ENCODE results near the gene RHBDD2.
"Not testable (repeated sequence)": the region's sequence is repeated elsewhere in the genome, so short reads cannot be mapped to it uniquely, and the experiment has no call there.

RHBDD2 gene

DNA sequence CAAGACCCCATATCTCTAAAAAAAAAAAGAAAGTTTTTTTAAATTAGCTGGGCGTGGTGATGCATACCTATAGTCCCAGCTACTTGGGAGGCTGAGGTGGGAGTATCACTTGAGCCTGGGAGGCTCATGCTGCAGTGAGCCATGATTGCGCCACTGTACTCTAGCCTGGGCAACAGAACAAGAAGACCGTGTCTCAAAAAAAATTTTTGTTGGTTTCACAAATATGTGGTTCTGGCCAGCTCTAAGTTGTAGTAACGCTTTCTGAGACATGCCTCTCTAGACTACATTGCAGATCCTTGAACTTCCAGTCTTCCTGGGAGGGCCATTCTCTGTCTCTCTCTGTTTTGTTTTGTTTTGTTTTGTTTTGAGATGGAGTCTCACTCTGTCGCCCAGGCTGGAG lies 24.6 kb upstream of the RHBDD2 start:
- CTCF ChIA-PET: interaction anchor here (0.7 to 1.1 kb wide), 2 partner anchors 166 to 212 kb away, joined by 3 to 4 read pairs; no protein-coding TSS in a partner anchor
- DNase-seq (ENCODE audit: extremely low spot score): no peak
- POLR2A ChIA-PET: no interaction called here
- TF ChIP-seq CTCF (IDR thresholded peaks at IDR 0.05; ENCODE audit: control extremely low read depth, extremely low read depth, low read depth, missing control alignments): no peak

DNA sequence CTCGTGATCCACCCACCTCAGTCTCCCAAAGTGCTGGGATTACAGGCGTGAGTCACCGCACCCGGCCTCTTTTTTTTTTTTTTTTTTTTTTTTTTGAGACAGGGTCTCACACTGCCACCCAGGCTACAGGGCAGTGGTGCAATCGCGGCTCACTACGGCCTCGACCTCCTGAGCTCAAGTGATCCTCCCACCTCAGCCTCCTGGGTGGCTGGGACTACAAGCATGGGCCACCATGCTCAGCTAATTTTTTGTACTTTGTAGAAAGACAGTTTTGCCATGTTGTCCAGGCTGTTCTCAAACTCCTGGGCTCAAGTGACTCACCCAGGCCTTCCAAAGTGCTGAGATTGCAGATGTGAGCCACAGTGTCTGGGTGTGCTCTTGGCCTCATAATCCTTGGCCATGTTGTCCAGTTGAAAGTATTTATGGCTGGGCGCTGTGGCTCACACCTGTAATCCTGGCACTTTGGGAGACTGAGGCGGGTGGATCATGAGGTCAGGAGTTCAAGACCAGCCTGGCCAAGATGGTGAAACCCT lies 24.0 kb upstream of the RHBDD2 start:
- POLR2A ChIA-PET: not testable (repeated sequence)
- CTCF ChIA-PET: interaction anchor here (0.7 to 1.1 kb wide), 2 partner anchors 165 to 213 kb away, joined by 3 to 4 read pairs; no protein-coding TSS in a partner anchor

GRCh38 chr7:75856536-75856935 lies 22.3 kb upstream of the RHBDD2 start:
- DNase-seq (ENCODE audit: extremely low spot score): no peak
- no peak for TF ChIP-seq CTCF (IDR thresholded peaks at IDR 0.05; ENCODE audit: control extremely low read depth, extremely low read depth, low read depth, missing control alignments)
- POLR2A ChIA-PET: no interaction called here
- CTCF ChIA-PET: interaction anchor here (1.2 kb wide), 1 partner anchor 164 kb away, joined by 5 read pairs; no protein-coding TSS in a partner anchor

More for the DNA sequence above, 24.0 kb upstream of the RHBDD2 start:
- not testable (repeated sequence) for DNase-seq (ENCODE audit: extremely low spot score)

GRCh38 chr7:75858410-75858809 lies 20.4 kb upstream of the RHBDD2 start:
- TF ChIP-seq CTCF (IDR thresholded peaks at IDR 0.05; ENCODE audit: control extremely low read depth, extremely low read depth, low read depth, missing control alignments): no peak
- DNase-seq (ENCODE audit: extremely low spot score): no peak
- ChIA-PET POLR2A (no interaction called here), CTCF (no interaction called here)

DNA sequence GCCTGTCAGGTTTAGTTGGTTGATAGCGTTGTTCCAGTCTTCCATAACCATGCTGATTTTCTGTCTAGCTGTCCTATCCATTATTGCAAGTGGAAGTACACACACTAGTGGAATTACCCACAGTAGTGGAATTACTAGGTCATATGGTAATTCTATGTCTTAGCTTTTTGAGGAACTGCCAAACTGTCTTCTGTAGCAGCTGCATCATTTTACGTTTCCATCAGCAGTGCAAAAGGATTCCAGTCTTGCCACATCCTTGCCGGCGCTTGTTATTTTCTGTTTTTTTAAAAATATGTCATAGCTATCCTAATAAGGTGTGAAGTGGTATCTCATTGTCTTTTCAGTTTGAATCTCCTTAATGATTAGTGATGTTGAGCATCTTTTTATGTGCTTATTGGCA lies 17.2 kb upstream of the RHBDD2 start:
- POLR2A ChIA-PET: no interaction called here
- CTCF ChIA-PET: interaction anchor here (2.1 kb wide), 1 partner anchor 159 kb away, joined by 11 read pairs; no protein-coding TSS in a partner anchor
- DNase-seq (ENCODE audit: extremely low spot score): no peak
- no peak for TF ChIP-seq CTCF (IDR thresholded peaks at IDR 0.05; ENCODE audit: control extremely low read depth, extremely low read depth, low read depth, missing control alignments)

GRCh38 chr7:75864251-75864650 lies 14.6 kb upstream of the RHBDD2 start:
- CTCF ChIA-PET: interaction anchor here (1.4 to 4.9 kb wide), 2 partner anchors 39 to 157 kb away, joined by 4 to 193 read pairs; no protein-coding TSS in a partner anchor
- POLR2A ChIA-PET; DNase-seq (ENCODE audit: extremely low spot score): not testable (repeated sequence)

- DNase-seq (ENCODE audit: extremely low spot score): no peak
- TF ChIP-seq CTCF (IDR thresholded peaks at IDR 0.05; ENCODE audit: control extremely low read depth, extremely low read depth, low read depth, missing control alignments): no peak
- CTCF ChIA-PET: interaction anchor here (0.8 to 4.9 kb wide), 17 partner anchors 12 to 294 kb away, joined by 3 to 193 read pairs (median 3); partner anchors contain the start of gene RHBDD2
- POLR2A ChIA-PET: no interaction called here
Measured at GRCh38 chr7:75866114-75866488, 12.7 kb upstream of the RHBDD2 start.

Measured in GM10248 (cell line).